ENCODE results near the gene EFCAB14.

DNA sequence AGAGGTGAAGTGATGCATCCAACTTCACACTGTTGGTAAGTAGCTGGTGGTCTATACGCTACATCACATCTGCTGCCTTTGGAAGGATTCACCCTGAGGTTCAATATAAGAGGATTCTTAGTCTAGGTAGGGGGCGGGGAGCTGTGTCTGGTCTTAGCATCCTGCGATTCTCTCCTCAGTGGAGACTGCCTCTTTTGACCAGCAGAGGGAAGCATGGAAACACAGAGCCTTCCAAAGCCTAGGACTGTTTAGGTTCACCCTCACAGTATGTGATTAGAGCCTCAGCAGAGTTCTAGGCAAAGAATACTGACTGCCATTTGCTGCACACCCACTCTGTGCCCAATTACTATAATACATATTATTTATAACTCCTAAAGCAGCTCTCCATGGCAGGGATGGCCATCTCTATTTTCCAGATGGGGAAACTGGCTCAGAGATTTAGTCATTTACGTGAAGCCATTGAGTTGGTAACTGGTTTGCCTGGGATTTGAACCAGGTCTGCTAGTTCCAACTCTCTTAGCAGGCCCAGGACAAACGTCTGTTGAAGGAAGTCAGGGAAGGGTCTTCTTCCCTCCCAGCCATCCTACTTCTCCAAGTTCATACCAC is 28.9 kb upstream of the EFCAB14 start:
- TF ChIP-seq, protein P1, sequence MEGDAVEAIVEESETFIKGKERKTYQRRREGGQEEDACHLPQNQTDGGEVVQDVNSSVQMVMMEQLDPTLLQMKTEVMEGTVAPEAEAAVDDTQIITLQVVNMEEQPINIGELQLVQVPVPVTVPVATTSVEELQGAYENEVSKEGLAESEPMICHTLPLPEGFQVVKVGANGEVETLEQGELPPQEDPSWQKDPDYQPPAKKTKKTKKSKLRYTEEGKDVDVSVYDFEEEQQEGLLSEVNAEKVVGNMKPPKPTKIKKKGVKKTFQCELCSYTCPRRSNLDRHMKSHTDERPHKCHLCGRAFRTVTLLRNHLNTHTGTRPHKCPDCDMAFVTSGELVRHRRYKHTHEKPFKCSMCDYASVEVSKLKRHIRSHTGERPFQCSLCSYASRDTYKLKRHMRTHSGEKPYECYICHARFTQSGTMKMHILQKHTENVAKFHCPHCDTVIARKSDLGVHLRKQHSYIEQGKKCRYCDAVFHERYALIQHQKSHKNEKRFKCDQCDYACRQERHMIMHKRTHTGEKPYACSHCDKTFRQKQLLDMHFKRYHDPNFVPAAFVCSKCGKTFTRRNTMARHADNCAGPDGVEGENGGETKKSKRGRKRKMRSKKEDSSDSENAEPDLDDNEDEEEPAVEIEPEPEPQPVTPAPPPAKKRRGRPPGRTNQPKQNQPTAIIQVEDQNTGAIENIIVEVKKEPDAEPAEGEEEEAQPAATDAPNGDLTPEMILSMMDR (IDR thresholded peaks at IDR 0.05; ENCODE audit: borderline replicate concordance, extremely low read depth, low read length, poor library complexity, severe bottlenecking): peak; percentile 60
- no peak for TF ChIP-seq EZH2 (IDR thresholded peaks at IDR 0.05; ENCODE audit: borderline replicate concordance, low read depth, low read length, severe bottlenecking)
